SJCRH30 (cell line): ENCODE measurements around the gene IGIP. TPM values are rescaled to one million over a fixed set of nuclear protein-coding genes. Genes with fewer than 3 reads are reported as not detected.
A peak's percentile ranks its signal among the peaks of the same experiment; 100 is the strongest.
"Not testable (repeated sequence)": the region's sequence is repeated elsewhere in the genome, so short reads cannot be mapped to it uniquely, and the experiment has no call there.

Source experiments
- DNase-seq, 2 experiments: peaks; one replicate each; pipeline ENCODE4 v3.0.0-alpha.2; 2015 to 2020
- H3K27ac ChIP-seq: fragments of 250-450 bp; sonication (Bioruptor Pico); 2 replicates; pipeline ENCODE4 v1.5.1; 2020; ENCODE audit warnings: mild to moderate bottlenecking, moderate library complexity
- H3K27me3 ChIP-seq: fragments of 250-450 bp; sonication (Bioruptor Pico); 2 replicates; pipeline ENCODE4 v1.5.1; 2020; ENCODE audit warnings: mild to moderate bottlenecking, moderate library complexity
- H3K36me3 ChIP-seq: fragments of 250-450 bp; sonication (Bioruptor Pico); 2 replicates; pipeline ENCODE4 v1.5.1; 2020; ENCODE audit warnings: mild to moderate bottlenecking, moderate library complexity
- H3K4me1 ChIP-seq: fragments of 250-450 bp; sonication (Bioruptor Pico); 2 replicates; pipeline ENCODE4 v1.5.1; 2020; ENCODE audit warnings: mild to moderate bottlenecking, moderate library complexity
- H3K4me3 ChIP-seq: fragments of 250-450 bp; sonication (Bioruptor Pico); 2 replicates; pipeline ENCODE4 v1.5.1; 2020; ENCODE audit warnings: mild to moderate bottlenecking, moderate library complexity
- H3K9me3 ChIP-seq: fragments of 250-450 bp; sonication (Bioruptor Pico); replicated peaks from 2 replicates; pipeline ENCODE4 v1.5.1; 2020; ENCODE audit warnings: mild to moderate bottlenecking, moderate library complexity
- total RNA-seq: library from RNA; depleted of rRNA; stranded (reverse); fragments of >200 nt; shearing (Covaris generic); gene quantifications from 2 replicates; pipeline ENCODE4 v1.2.3, GENCODE V29; 2014

IGIP gene
- total RNA-seq, 1 experiment from 2014 or later: 1.6 TPM

- H3K4me1 ChIP-seq, H3K36me3 ChIP-seq, DNase-seq, H3K27me3 ChIP-seq, H3K4me3 ChIP-seq, H3K27ac ChIP-seq, H3K9me3 ChIP-seq: not testable (repeated sequence)
These were observed 29.1 kb downstream of the IGIP start for GRCh38 chr5:140154710-140155381.

- Histone ChIP-seq H3K4me1 (no peaks in the 10 kb centered on the region), H3K4me3 (peak overlapping the region; percentile 55), H3K9me3 (no peaks in the 10 kb centered on the region; the same call in 1 of the 2 replicates), H3K27me3 (peaks cover 6% of the 10 kb centered on the region), H3K27ac (no peak overlapping the region), H3K36me3 (no peaks in the 10 kb centered on the region)
- DNase-seq: peak; percentile 82 to 93
These were observed 31.5 kb downstream of the IGIP start for GRCh38 chr5:140157032-140157781.

- H3K4me1 ChIP-seq: no peaks in the 10 kb centered on the region
- no peak overlapping the region for H3K27ac ChIP-seq
- no peak for DNase-seq
- H3K4me3 ChIP-seq: no peak overlapping the region
- no peaks in the 10 kb centered on the region for H3K36me3 ChIP-seq
- H3K9me3 ChIP-seq: no peaks in the 10 kb centered on the region; the same call in 1 of the 2 replicates
- H3K27me3 ChIP-seq: peaks cover 6% of the 10 kb centered on the region
These were observed 33.5 kb downstream of the IGIP start for GRCh38 chr5:140159014-140159927.

GRCh38 chr5:140162275-140162674, 36.5 kb downstream of the IGIP start:
- DNase-seq: no peak
- peaks cover 6% of the 10 kb centered on the region; the same call in 1 of the 2 replicates for H3K27me3 ChIP-seq
- H3K9me3 ChIP-seq: no peaks in the 10 kb centered on the region; the same call in 1 of the 2 replicates
- no peaks in the 10 kb centered on the region for H3K36me3 ChIP-seq
- no peak overlapping the region for H3K4me3 ChIP-seq
- H3K27ac ChIP-seq: no peak overlapping the region
- H3K4me1 ChIP-seq: no peaks in the 10 kb centered on the region

GRCh38 chr5:140162781-140163180, 37.0 kb downstream of the IGIP start:
- peaks cover 6% of the 10 kb centered on the region; the same call in 1 of the 2 replicates for H3K27me3 ChIP-seq
- H3K4me3 ChIP-seq: no peak overlapping the region
- H3K4me1 ChIP-seq: no peaks in the 10 kb centered on the region
- no peaks in the 10 kb centered on the region; the same call in 1 of the 2 replicates for H3K9me3 ChIP-seq
- no peak overlapping the region for H3K27ac ChIP-seq
- H3K36me3 ChIP-seq: no peaks in the 10 kb centered on the region
- DNase-seq: no peak

GRCh38 chr5:140165101-140165922, 39.6 kb downstream of the IGIP start:
- H3K36me3 ChIP-seq: no peaks in the 10 kb centered on the region

GRCh38 chr5:140165923-140166270, 40.2 kb downstream of the IGIP start:
- no peak overlapping the region for H3K27ac ChIP-seq
- H3K4me1 ChIP-seq: no peaks in the 10 kb centered on the region
- no peaks in the 10 kb centered on the region for H3K9me3 ChIP-seq
- no peak overlapping the region for H3K4me3 ChIP-seq
- H3K36me3 ChIP-seq: no peaks in the 10 kb centered on the region
- H3K27me3 ChIP-seq: peaks cover 6% of the 10 kb centered on the region; the same call in 1 of the 2 replicates
- no peak for DNase-seq

More at GRCh38 chr5:140165101-140165922, 39.6 kb downstream of the IGIP start:
- peaks cover 6% of the 10 kb centered on the region; the same call in 1 of the 2 replicates for H3K27me3 ChIP-seq
- no peak for DNase-seq
- H3K27ac ChIP-seq: no peak overlapping the region
- no peak overlapping the region for H3K4me3 ChIP-seq
- no peaks in the 10 kb centered on the region for H3K4me1 ChIP-seq
- no peaks in the 10 kb centered on the region; the same call in 1 of the 2 replicates for H3K9me3 ChIP-seq

- Histone ChIP-seq H3K9me3 (no peaks in the 10 kb centered on the region), H3K27ac (no peak overlapping the region), H3K4me1 (no peaks in the 10 kb centered on the region)
These were observed 41.2 kb downstream of the IGIP start for GRCh38 chr5:140166911-140167310.

GRCh38 chr5:140168371-140168770, 42.6 kb downstream of the IGIP start:
- H3K27ac ChIP-seq: no peak overlapping the region
- no peak overlapping the region for H3K4me3 ChIP-seq
- H3K36me3 ChIP-seq: no peaks in the 10 kb centered on the region
- H3K9me3 ChIP-seq: no peaks in the 10 kb centered on the region
- H3K27me3 ChIP-seq: no peaks in the 10 kb centered on the region
- DNase-seq: no peak
- no peaks in the 10 kb centered on the region for H3K4me1 ChIP-seq

More at GRCh38 chr5:140166911-140167310, 41.2 kb downstream of the IGIP start:
- no peak overlapping the region for H3K4me3 ChIP-seq
- H3K27me3 ChIP-seq: no peaks in the 10 kb centered on the region
- H3K36me3 ChIP-seq: no peaks in the 10 kb centered on the region
- DNase-seq: no peak

GRCh38 chr5:140169410-140169809, 43.7 kb downstream of the IGIP start:
- Histone ChIP-seq H3K4me3 (no peak overlapping the region), H3K27ac (no peak overlapping the region), H3K36me3 (no peaks in the 10 kb centered on the region), H3K9me3 (no peaks in the 10 kb centered on the region), H3K4me1 (no peaks in the 10 kb centered on the region), H3K27me3 (no peaks in the 10 kb centered on the region)
- DNase-seq: no peak

- no peaks in the 10 kb centered on the region for H3K4me1 ChIP-seq
- no peak for DNase-seq
- no peaks in the 10 kb centered on the region for H3K9me3 ChIP-seq
- no peak overlapping the region for H3K27ac ChIP-seq
- no peak overlapping the region for H3K4me3 ChIP-seq
- H3K36me3 ChIP-seq: no peaks in the 10 kb centered on the region
- H3K27me3 ChIP-seq: no peaks in the 10 kb centered on the region
These were observed 46.7 kb downstream of the IGIP start for GRCh38 chr5:140172483-140172882.

- Histone ChIP-seq H3K36me3 (no peaks in the 10 kb centered on the region), H3K27me3 (no peaks in the 10 kb centered on the region), H3K4me1 (no peaks in the 10 kb centered on the region), H3K27ac (no peak overlapping the region), H3K9me3 (no peaks in the 10 kb centered on the region), H3K4me3 (peak overlapping the region; percentile 66; the same call in 1 of the 2 replicates)
- DNase-seq: no peak
These were observed 48.3 kb downstream of the IGIP start for GRCh38 chr5:140174014-140174413.

GRCh38 chr5:140174465-140175366, 49.0 kb downstream of the IGIP start, which contains the start of gene CYSTM1:
Gene CYSTM1, plus strand, starts transcription at chr5:140175188. Its CDS starts 19,278 bp downstream, at chr5:140194466.
- H3K4me3 ChIP-seq: peak within 1 kb of the TSS; percentile 66
- H3K36me3 ChIP-seq: no peaks in the 10 kb centered on the region
- H3K9me3 ChIP-seq: no peaks in the 10 kb centered on the region
- no peaks in the 10 kb centered on the region for H3K4me1 ChIP-seq
- no peaks in the 10 kb centered on the region for H3K27me3 ChIP-seq
- peak; percentile 92 for DNase-seq
- peak within 1 kb of the TSS; percentile 13 for H3K27ac ChIP-seq
